ENCODE measurements around the gene TEX19. TPM values are rescaled to one million over a fixed set of nuclear protein-coding genes. Genes with fewer than 3 reads are reported as not detected.

The TEX19 gene
- total RNA-seq, 1 donor from 2014 or later = 0.09 TPM

DNA sequence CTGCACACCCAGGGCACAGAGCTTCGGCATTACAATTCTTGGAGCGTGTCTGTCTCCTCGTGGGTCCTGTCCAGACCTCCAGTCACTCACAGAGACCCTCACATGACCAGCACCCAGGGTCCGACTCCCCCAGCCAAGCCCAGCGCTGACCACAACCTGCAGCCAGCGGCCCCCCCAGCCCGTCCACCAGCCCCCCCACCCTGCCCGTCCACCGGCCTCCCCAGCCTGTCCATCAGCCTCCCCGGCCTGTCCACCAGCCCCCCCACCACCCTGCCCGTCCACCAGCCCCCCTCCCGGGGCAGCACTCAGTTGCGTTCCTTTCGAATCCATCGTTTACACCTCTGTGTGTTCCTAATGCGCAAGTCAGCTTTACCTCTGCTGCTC is 31.3 kb upstream of the TEX19 start:
- Mint-ChIP-seq H3K9me3 (no peaks in the 10 kb centered on the region), H3K4me3 (no peak overlapping the region), H3K4me1 (peaks cover 17% of the 10 kb centered on the region), H3K36me3 (ENCODE audit: low read depth) (peaks cover 11% of the 10 kb centered on the region), H3K27ac (no peak overlapping the region), H3K27me3 (peaks cover 1% of the 10 kb centered on the region)
- DNase-seq = no peak
- intact Hi-C loops (cut with micrococcal nuclease) = no loop called here

DNA sequence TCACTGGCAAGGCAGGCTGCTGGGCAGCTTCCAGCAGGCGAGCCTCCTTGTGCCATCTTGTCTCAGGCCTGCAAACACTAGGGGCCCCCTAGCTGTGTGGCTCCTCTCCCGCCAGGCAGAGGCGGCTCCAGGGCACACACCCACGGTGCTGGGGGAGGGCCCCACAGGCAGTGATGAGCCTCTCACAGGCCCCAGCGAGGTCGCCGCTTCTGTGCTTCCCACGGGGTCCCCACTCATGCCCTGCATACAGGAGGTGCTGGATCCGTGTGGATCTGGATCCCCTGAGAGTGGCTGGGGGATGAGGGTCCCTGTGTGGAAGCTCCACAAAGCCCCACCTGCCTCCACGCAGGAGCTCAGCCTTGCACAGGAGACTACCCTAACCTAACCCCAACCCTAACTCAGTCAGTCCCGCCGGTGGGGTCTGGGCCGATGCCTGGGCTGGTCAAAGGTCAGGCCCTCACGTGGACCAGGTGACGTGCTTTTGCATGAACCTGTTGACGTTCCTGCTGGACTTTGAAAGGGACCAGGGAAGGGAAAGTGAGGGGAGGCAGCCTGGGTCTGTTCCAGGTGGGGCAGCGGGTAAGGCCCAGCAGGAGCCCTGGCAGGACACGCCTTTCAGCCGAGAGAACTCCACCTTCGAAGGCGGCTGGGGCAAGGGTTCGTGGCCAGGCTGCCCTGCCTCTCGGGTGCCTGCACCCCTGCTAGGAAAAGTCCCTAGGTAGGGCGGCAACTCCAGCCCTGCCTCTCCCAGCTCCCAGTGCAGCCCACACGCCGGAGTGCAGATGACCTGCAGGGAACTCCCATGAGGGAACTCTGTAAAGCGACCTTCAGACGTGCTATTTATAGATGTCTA is 30.7 kb upstream of the TEX19 start:
- Mint-ChIP-seq H3K27me3 (peaks cover 4% of the 10 kb centered on the region), H3K4me3 (no peak overlapping the region), H3K36me3 (ENCODE audit: low read depth) (peaks cover 9% of the 10 kb centered on the region), H3K9me3 (no peaks in the 10 kb centered on the region), H3K27ac (no peak overlapping the region), H3K4me1 (peaks cover 18% of the 10 kb centered on the region)
- no peak for DNase-seq
- intact Hi-C loops (cut with micrococcal nuclease) = no loop called here

DNA sequence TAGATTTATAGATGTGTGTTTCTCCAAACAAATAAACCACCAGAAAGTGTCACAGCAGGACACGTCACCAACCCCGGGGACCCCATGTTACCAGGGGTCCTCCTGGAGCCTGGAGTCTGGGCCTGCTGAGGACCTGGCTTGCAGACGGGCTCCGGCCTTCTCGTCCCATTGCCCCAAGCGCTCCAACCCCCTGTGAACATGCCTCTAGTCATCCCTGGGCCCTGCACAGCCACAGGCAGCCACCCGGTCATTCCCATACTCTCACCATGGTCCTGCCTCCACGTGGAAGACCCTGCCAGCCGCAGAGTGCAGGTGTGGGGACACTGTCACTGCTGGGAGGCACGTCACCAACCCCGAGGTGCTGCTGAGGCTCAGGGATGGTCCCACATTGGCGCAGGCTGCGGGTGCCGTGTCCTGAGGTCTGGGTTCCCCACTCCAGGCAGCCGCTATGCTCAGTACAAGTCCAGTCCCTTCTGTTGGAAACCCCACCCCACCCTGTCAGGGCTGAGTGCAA is 30.0 kb upstream of the TEX19 start:
- no peak overlapping the region for H3K4me3 Mint-ChIP-seq
- H3K4me1 Mint-ChIP-seq = peaks cover 14% of the 10 kb centered on the region
- no peak overlapping the region for H3K27ac Mint-ChIP-seq
- H3K9me3 Mint-ChIP-seq = no peaks in the 10 kb centered on the region
- no peak for DNase-seq
- peaks cover 4% of the 10 kb centered on the region for H3K27me3 Mint-ChIP-seq
- peaks cover 5% of the 10 kb centered on the region for H3K36me3 Mint-ChIP-seq (ENCODE audit: low read depth)
- intact Hi-C loops (cut with micrococcal nuclease) = no loop called here

DNA sequence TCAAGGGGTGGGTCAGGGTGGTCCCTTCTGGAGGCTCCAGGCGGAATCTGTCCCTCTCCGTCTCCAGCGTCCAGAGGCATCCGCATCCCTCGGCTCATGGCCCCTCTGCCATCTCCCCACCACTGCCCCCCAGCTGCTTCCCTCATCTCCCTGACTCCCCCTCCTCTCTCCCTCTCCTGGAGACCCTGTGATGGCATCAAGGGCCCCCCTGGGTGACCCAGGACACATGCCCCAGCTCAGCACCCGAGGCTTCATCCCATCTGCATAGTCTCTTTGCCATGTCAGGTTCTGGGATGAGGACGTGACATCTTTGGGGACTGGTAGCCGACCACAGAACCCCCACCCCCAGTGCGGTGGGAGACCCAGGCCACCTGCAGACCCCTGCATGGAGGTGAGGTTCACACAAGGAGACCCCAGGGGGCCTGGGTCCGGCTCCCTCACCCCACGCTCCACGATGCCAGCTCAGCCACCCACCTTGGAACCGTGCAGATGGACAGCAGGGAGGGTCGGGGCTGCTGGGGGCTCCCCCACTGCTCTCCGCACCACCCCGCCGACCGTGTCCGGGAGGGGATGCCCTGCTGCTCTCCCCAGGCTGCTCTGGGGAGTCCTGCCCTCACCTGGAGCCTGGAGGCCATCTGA is 29.2 kb upstream of the TEX19 start:
- H3K4me1 Mint-ChIP-seq = peaks cover 16% of the 10 kb centered on the region
- intact Hi-C loops (cut with micrococcal nuclease) = no loop called here
- H3K36me3 Mint-ChIP-seq (ENCODE audit: low read depth) = peaks cover under 1% of the 10 kb centered on the region
- H3K4me3 Mint-ChIP-seq = no peak overlapping the region
- DNase-seq = no peak
- peaks cover 4% of the 10 kb centered on the region for H3K27me3 Mint-ChIP-seq
- H3K9me3 Mint-ChIP-seq = no peaks in the 10 kb centered on the region
- H3K27ac Mint-ChIP-seq = no peak overlapping the region

DNA sequence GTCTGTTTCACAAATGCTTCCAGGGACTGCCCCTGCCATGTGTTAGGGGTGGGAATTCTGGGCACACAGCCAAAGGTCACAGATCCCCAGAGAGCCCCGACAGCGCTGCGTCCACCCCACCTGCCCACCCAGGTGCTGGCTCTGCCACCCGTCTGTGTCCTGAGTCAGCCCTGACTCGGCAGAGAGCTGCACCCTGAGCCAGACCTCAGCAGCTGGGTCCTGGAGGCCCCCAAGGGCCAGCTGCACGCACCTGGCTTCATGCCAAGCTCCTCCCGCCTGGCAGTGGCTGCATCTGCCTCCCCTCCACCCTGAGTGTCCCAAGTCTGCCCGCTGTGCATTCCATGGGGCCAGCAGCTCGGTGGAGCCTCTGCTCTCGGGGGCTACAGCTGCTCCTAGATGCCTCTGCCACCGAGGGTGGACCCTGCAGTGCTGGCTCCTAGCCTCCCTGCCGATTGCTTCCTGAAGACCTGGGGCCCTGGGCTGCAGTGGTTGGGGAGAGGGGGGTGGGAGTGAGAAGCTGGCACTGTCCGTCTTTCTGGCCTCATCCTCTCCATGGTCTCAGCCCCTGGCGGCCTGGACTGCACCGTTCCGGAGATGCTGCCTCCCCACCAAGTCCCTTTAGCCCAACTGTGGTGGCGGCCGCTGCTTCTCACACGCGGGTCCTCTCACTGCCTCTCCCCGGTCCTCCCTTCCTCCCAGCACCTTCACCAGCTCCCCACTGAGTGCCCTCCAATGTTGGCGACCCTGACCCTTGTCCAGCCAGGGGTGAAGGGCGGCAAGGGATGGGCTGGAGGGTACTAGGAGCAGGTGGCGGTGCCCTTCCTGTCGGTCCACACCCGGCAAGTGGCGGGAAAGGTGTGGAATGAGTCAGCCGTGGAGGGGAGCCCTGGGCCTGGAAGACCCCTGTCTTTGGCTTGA is 28.5 kb upstream of the TEX19 start:
- H3K27me3 Mint-ChIP-seq = peaks cover 5% of the 10 kb centered on the region
- peaks cover 2% of the 10 kb centered on the region for H3K36me3 Mint-ChIP-seq (ENCODE audit: low read depth)

DNA sequence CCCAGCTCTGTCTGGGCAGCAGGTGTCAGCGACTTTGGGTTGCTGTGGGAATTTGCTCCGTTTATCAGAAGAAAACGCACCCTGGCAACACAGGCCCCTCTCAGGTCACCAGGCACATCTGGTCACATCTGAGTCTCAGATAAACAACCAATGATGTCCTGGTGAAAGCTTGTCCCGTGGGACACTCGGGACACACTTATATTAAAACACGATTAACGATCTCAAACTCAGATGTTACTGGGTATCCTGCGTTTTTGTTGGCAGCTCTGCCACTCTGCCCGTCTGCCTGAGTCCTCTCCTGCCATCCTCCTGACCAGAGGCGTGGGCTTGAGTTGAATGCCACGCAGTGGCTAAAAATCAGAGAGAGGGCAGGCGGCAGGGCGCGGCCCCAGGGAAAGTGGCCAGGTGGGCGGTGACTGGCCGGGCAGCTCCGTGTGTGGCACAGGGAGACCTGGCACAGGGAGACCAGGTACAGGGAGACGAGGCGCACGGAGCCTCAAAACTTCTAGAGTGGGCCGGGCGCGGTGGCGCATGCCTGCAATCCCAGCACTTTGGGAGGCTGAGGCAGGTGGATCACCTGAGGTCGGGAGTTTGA is 27.6 kb upstream of the TEX19 start:
- H3K9me3 Mint-ChIP-seq = no peaks in the 10 kb centered on the region
- H3K36me3 Mint-ChIP-seq (ENCODE audit: low read depth) = peaks cover 2% of the 10 kb centered on the region
- peaks cover 25% of the 10 kb centered on the region for H3K4me1 Mint-ChIP-seq
- no peak overlapping the region for H3K27ac Mint-ChIP-seq
- H3K27me3 Mint-ChIP-seq = peaks cover 5% of the 10 kb centered on the region
- no peak overlapping the region for H3K4me3 Mint-ChIP-seq
- intact Hi-C loops (cut with micrococcal nuclease) = no loop called here
- DNase-seq = no peak

More for the DNA sequence above, 28.5 kb upstream of the TEX19 start:
- intact Hi-C loops (cut with micrococcal nuclease) = no loop called here
- H3K9me3 Mint-ChIP-seq = no peaks in the 10 kb centered on the region
- no peak overlapping the region for H3K27ac Mint-ChIP-seq
- DNase-seq = no peak
- no peak overlapping the region for H3K4me3 Mint-ChIP-seq
- peaks cover 21% of the 10 kb centered on the region for H3K4me1 Mint-ChIP-seq

DNA sequence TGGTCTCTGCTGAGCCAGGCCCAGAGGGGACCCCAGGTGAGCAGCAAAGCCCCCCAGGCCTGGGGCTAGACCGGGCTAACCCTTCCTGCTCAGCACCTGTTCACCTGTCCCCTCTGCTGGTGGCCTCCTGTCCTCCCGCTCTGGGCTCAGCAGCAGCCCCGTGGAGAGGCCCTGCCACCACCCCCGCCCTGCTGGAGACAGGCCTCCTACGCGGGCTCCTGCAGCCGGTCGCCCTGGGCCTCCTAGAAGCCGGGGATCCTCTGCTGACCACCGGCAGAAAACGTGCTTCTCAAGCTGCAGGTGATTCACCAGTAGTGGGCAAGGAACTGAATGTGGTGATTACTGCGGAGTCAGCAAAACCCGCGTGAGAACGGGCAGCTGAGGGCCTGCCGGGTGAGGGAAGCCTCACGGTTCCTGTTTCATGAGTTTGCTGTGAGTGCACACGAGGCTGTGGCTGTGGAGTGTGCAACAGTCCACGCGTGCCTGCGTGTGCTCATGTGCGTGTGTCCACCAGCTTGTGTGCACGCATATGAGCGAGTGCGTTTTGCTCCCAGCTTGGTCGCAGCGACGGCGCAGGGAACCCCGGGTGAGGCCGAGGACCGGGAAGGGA is 26.3 kb upstream of the TEX19 start:
- Mint-ChIP-seq H3K27me3 (peaks cover 5% of the 10 kb centered on the region), H3K36me3 (ENCODE audit: low read depth) (peaks cover 2% of the 10 kb centered on the region), H3K4me1 (peaks cover 26% of the 10 kb centered on the region), H3K9me3 (no peaks in the 10 kb centered on the region), H3K27ac (peak overlapping the region; percentile 49), H3K4me3 (peak overlapping the region; percentile 72)
- DNase-seq = peak; percentile 76
- intact Hi-C loops (cut with micrococcal nuclease) = no loop called here

DNA sequence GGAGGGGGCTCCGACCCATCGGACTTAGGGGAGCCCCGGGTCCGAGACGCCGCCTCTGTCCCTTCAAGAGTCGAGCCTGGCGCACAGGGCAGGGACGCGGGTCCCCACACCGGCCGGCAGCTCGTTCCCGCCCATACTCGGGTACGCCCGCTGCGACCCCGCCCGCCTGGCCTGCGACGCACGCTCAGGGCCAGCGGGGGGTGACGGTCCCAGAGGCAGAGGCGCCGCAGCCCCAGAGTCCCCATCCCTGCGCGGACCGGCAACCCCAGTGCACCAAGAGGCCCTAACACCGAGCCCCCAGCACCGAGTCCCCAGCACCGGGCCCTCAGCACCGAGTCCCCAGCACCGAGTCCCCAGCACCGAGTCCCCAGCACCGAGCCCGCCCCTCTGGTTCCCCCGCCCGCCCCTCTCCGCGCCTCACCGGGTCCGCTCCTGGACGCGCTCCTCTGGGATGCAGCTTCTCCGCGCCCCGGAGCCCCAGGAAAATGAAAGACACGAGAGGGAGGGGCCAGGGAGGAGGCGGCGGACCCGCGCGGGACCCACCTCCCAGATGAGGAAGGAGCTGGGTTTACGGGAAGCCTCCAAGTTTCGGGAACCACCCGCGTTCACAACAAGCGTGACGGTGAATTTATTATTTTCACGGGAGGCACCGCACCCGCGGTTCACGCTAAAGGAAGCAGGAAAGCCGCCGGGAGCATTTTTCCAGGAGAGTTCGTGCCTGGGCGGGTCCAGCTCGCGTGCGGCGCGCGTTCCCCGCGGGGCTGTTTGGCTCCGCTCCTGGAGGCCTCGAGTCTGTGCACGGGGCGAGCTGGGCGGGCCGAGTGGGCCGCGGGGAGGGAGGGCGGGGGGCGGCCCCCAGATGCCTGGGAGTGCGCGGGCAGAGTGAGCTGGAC is 25.5 kb upstream of the TEX19 start, which contains the start of gene SECTM1:
Gene SECTM1, minus strand, starts transcription at position 488 of the 893 bp plus-strand sequence. CDS start 6,526 bp downstream, outside the sequence.
- intact Hi-C loops (cut with micrococcal nuclease) = no loop called here
- Mint-ChIP-seq H3K36me3 (ENCODE audit: low read depth) (peaks cover 2% of the 10 kb centered on the region), H3K9me3 (no peaks in the 10 kb centered on the region), H3K27me3 (peaks cover 5% of the 10 kb centered on the region), H3K4me1 (peaks cover 26% of the 10 kb centered on the region), H3K27ac (peak within 1 kb of the TSS; percentile 95), H3K4me3 (peak within 1 kb of the TSS; percentile 93)
- peak; percentile 78 for DNase-seq

DNA sequence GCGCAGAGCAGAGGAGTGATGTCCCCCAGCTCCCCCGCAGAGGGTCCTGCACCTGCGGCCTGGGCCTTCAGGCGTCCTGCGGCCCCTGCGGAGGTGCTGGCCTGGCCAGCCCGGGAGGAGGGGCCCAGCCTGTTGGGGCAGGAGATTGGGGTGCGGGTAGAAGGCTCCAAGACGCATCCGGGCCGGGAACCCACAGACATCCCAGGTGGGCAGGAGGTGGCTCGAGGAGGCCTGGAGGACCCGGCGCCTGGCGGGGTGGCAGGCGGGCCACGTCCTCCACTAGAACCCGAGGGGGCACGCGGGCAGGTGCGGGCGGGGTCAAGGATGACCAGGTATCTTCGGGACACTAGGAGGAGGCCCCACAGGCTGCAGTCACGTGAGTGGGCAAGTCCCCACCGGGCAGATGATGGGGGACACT is 24.8 kb upstream of the TEX19 start:
- DNase-seq = no peak
- Mint-ChIP-seq H3K4me1 (peaks cover 31% of the 10 kb centered on the region), H3K9me3 (no peaks in the 10 kb centered on the region), H3K27me3 (peaks cover 5% of the 10 kb centered on the region), H3K36me3 (ENCODE audit: low read depth) (peaks cover 2% of the 10 kb centered on the region), H3K4me3 (peak overlapping the region; percentile 93), H3K27ac (peak overlapping the region; percentile 95)
- intact Hi-C loops (cut with micrococcal nuclease) = no loop called here

DNA sequence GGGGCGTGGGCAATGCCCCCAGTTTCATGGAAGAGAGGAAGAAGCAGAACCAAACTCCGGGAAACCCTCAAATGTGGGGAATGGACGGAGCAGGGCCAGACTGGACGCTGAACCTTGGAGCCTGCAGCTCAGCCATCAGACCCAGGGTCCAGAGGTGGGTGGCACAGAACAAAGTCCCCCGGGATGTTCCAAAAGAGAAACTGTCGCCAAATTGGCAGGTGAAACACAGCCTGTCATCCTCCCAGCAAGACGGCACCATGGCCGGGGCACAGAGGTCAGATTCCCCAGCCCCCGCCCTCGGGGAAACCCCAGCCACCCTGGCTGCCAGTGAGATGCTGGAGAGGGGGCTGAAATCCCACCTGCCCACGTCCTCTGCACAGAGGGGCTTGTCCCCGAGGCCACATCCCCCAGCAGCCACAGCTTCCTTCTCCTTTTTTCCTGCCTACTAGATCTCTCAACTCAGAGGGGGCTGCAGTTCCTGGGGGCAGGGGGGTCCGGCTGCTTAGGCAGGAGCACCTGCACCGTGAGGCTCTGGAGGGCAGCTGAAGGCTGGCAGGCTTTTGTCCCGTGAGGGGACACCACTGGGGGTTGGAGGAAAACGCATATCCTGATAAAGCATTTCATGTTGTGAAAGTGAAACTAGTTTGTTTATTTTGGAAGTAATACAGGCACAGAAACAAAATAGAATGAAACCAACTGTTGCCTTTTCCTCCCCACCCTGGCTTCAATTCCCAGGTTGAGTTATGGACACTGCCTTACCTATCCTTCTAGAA is 24.2 kb upstream of the TEX19 start:
- H3K4me3 Mint-ChIP-seq = peak overlapping the region; percentile 93
- H3K27me3 Mint-ChIP-seq = peaks cover 5% of the 10 kb centered on the region
- no peaks in the 10 kb centered on the region for H3K9me3 Mint-ChIP-seq
- intact Hi-C loops (cut with micrococcal nuclease) = no loop called here
- H3K27ac Mint-ChIP-seq = peak overlapping the region; percentile 95
- peaks cover 31% of the 10 kb centered on the region for H3K4me1 Mint-ChIP-seq
- peaks cover 2% of the 10 kb centered on the region for H3K36me3 Mint-ChIP-seq (ENCODE audit: low read depth)
- peak; percentile 79 for DNase-seq

DNA sequence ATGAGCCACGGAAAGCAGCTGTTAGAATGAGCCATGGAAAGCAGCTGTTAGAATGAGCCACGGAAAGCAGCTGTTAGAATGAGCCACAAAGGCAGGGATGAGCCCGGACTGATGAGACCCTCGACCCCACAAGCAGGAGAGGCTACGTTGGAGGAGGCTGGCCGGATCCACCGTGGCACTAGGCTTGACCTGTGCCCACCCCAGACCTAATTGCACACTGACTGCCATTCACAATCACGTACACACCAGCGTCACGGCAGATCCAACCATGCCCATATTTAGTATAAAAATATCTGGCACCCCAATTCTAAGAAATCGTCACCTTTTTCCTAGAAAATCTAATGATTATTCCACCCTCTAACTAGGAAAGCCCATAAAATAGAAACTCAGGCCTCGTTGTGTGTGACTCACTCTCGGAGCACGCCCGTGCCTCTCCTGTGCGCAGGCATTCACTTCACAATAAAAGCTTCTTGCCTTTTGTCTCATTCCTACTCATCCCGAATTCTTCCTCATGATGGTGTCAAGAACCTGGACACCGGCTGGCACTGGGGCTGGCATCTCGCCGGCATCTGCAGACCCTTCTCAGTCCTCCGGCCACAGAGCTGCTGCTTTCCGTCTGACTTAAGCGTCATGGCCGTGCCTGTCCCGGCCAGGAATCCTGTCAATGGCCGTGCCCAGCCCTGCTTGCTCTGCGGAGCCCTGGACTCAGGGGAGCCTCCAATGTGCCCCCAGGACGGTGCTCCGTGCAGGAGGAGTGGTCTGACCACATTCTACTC is 20.0 kb upstream of the TEX19 start:
- Mint-ChIP-seq H3K4me1 (peaks cover 24% of the 10 kb centered on the region), H3K36me3 (ENCODE audit: low read depth) (peaks cover 2% of the 10 kb centered on the region), H3K27me3 (peaks cover 5% of the 10 kb centered on the region), H3K27ac (no peak overlapping the region), H3K4me3 (no peak overlapping the region), H3K9me3 (no peaks in the 10 kb centered on the region)
- intact Hi-C loops (cut with micrococcal nuclease) = no loop called here
- DNase-seq = no peak

All from activated CD4-positive, alpha-beta T cell treated with anti-CD3 and anti-CD28 coated beads, Interleukin-2, amount 10 ng/mL, durations not matched to agents 24 days and 14 days (primary cell).